Epithelial cell of esophagus (primary cell): ENCODE measurements around the gene ZNF354C.
A peak's percentile ranks its signal among the peaks of the same experiment; 100 is the strongest.

Experiments
- DNase-seq: peaks from one replicate; pipeline ENCODE4 v3.0.0; 2010; ENCODE audit warnings: low read depth
- H3K4me3 ChIP-seq: 2 replicates; pipeline ENCODE4 v1.5.1; 2011; ENCODE audit warnings: mild to moderate bottlenecking, low read length, control low read depth
- CTCF ChIP-seq: IDR thresholded peaks from 2 replicates; pipeline ENCODE4 v1.5.1; 2011; ENCODE audit warnings: low read depth, mild to moderate bottlenecking, low read length, control low read depth, inconsistent platforms; ENCODE audit not compliant: insufficient read depth; ENCODE audit errors: missing control alignments

ZNF354C gene

GRCh38 chr5:179054876-179055275, 5.3 kb upstream of the ZNF354C start:
- no peak overlapping the region for H3K4me3 ChIP-seq
- TF ChIP-seq CTCF = no peak
- no peak for DNase-seq

- no peak for TF ChIP-seq CTCF
- H3K4me3 ChIP-seq = no peak overlapping the region
- peak; percentile 11 for DNase-seq
Measured at GRCh38 chr5:179055436-179055835, 4.7 kb upstream of the ZNF354C start.

GRCh38 chr5:179055841-179056240, 4.3 kb upstream of the ZNF354C start:
- H3K4me3 ChIP-seq = no peak overlapping the region
- TF ChIP-seq CTCF = no peak
- no peak for DNase-seq

GRCh38 chr5:179061025-179061424, 852 bp downstream of the ZNF354C start:
- H3K4me3 ChIP-seq = peak overlapping the region; percentile 72
- TF ChIP-seq CTCF = no peak
- DNase-seq = no peak

GRCh38 chr5:179065703-179066102, 5.5 kb downstream of the ZNF354C start:
- TF ChIP-seq CTCF = no peak
- no peak for DNase-seq

GRCh38 chr5:179079165-179079987, 19.2 kb downstream of the ZNF354C start:
- TF ChIP-seq CTCF = no peak
- no peak for DNase-seq
- no peak overlapping the region for H3K4me3 ChIP-seq

More at GRCh38 chr5:179065703-179066102, 5.5 kb downstream of the ZNF354C start:
- no peak overlapping the region for H3K4me3 ChIP-seq

- DNase-seq = no peak
- H3K4me3 ChIP-seq = no peak overlapping the region
- TF ChIP-seq CTCF = no peak
Measured at GRCh38 chr5:179080724-179081123, 20.6 kb downstream of the ZNF354C start.
